Activated T-helper 1 cell treated with anti-CD3 and anti-CD28 coated beads, Interleukin-12 subunit alpha, Interleukin-12 subunit beta, Interleukin-2, Interleukin-4 antibody, amounts not matched to agents 30 ng/mL and 10 ng/mL and 1 ng/mL, durations not matched to agents 14 hours and 24 hours and 36 hours (primary cell): ENCODE data around the gene ASTN2. TPM values are rescaled to one million over a fixed set of nuclear protein-coding genes. Genes with fewer than 3 reads are reported as not detected.

ENCODE experiments used
- DNase-seq: peaks from one replicate; pipeline ENCODE4 v3.0.0; 2021; ENCODE audit warnings: low spot score
- H3K27ac Mint-ChIP-seq: one replicate; pipeline ENCODE4 v1.8.0; 2021; ENCODE audit warnings: mild to moderate bottlenecking, mixed read lengths
- H3K27me3 Mint-ChIP-seq: one replicate; pipeline ENCODE4 v1.8.0; 2022; ENCODE audit warnings: mild to moderate bottlenecking, moderate library complexity, mixed read lengths; ENCODE audit not compliant: insufficient read depth
- H3K36me3 Mint-ChIP-seq: one replicate; pipeline ENCODE4 v1.8.0; 2021; ENCODE audit warnings: low read depth, mixed read lengths
- H3K4me1 Mint-ChIP-seq: one replicate; pipeline ENCODE4 v1.8.0; 2021; ENCODE audit warnings: low read depth, mixed read lengths
- H3K4me3 Mint-ChIP-seq: one replicate; pipeline ENCODE4 v1.8.0; 2021; ENCODE audit warnings: mild to moderate bottlenecking, moderate library complexity, mixed read lengths
- H3K9me3 Mint-ChIP-seq: one replicate; pipeline ENCODE4 v1.8.0; 2021; ENCODE audit warnings: mixed read lengths
- intact Hi-C: fragments of 100-400 bp; cut with micrococcal nuclease; formaldehyde crosslinking; loops from one replicate; pipeline ENCODE4 v1.15.1; 2024
- total RNA-seq: library from RNA; stranded (reverse); gene quantifications from 2 replicates; pipeline ENCODE4 v1.2.3, GENCODE V29; 2022

Gene ASTN2
- total RNA-seq, 1 donor from 2014 or later = 3.3 TPM

GRCh38 chr9:116555119-116555518 lies 859.7 kb downstream of the ASTN2 start:
- DNase-seq = no peak
- H3K27ac Mint-ChIP-seq = no peak overlapping the region
- no peaks in the 10 kb centered on the region for H3K9me3 Mint-ChIP-seq
- intact Hi-C loops = no loop called here
- no peaks in the 10 kb centered on the region for H3K4me1 Mint-ChIP-seq
- no peak overlapping the region for H3K4me3 Mint-ChIP-seq
- no peaks in the 10 kb centered on the region for H3K27me3 Mint-ChIP-seq
- no peaks in the 10 kb centered on the region for H3K36me3 Mint-ChIP-seq

- no peaks in the 10 kb centered on the region for H3K4me1 Mint-ChIP-seq
Observed at GRCh38 chr9:116550696-116551436, 864.0 kb downstream of the ASTN2 start.

GRCh38 chr9:116549786-116550660 lies 864.8 kb downstream of the ASTN2 start:
- Mint-ChIP-seq H3K4me3 (no peak overlapping the region), H3K27me3 (no peaks in the 10 kb centered on the region), H3K4me1 (no peaks in the 10 kb centered on the region), H3K9me3 (no peaks in the 10 kb centered on the region), H3K27ac (no peak overlapping the region), H3K36me3 (no peaks in the 10 kb centered on the region)
- intact Hi-C loops = no loop called here
- DNase-seq = no peak

More at GRCh38 chr9:116550696-116551436, 864.0 kb downstream of the ASTN2 start:
- Mint-ChIP-seq H3K36me3 (no peaks in the 10 kb centered on the region), H3K4me3 (no peak overlapping the region), H3K27me3 (no peaks in the 10 kb centered on the region), H3K27ac (no peak overlapping the region), H3K9me3 (no peaks in the 10 kb centered on the region)
- intact Hi-C loops = no loop called here
- DNase-seq = no peak

- H3K27ac Mint-ChIP-seq = no peak overlapping the region
- no peaks in the 10 kb centered on the region for H3K4me1 Mint-ChIP-seq
- no peak for DNase-seq
- no peaks in the 10 kb centered on the region for H3K27me3 Mint-ChIP-seq
- intact Hi-C loops = no loop called here
- H3K9me3 Mint-ChIP-seq = no peaks in the 10 kb centered on the region
- no peak overlapping the region for H3K4me3 Mint-ChIP-seq
- H3K36me3 Mint-ChIP-seq = no peaks in the 10 kb centered on the region
Observed at GRCh38 chr9:116549061-116549664, 865.7 kb downstream of the ASTN2 start.

- intact Hi-C loops = no loop called here
- H3K36me3 Mint-ChIP-seq = no peaks in the 10 kb centered on the region
- no peaks in the 10 kb centered on the region for H3K9me3 Mint-ChIP-seq
- H3K27me3 Mint-ChIP-seq = no peaks in the 10 kb centered on the region
- DNase-seq = no peak
- H3K4me3 Mint-ChIP-seq = no peak overlapping the region
- H3K27ac Mint-ChIP-seq = no peak overlapping the region
- no peaks in the 10 kb centered on the region for H3K4me1 Mint-ChIP-seq
Observed at GRCh38 chr9:116547729-116548426, 867.0 kb downstream of the ASTN2 start.

GRCh38 chr9:116546711-116547581 lies 867.9 kb downstream of the ASTN2 start:
- no peaks in the 10 kb centered on the region for H3K4me1 Mint-ChIP-seq
- H3K36me3 Mint-ChIP-seq = no peaks in the 10 kb centered on the region
- intact Hi-C loops = no loop called here
- no peak overlapping the region for H3K27ac Mint-ChIP-seq
- H3K27me3 Mint-ChIP-seq = no peaks in the 10 kb centered on the region
- no peaks in the 10 kb centered on the region for H3K9me3 Mint-ChIP-seq
- DNase-seq = no peak
- H3K4me3 Mint-ChIP-seq = no peak overlapping the region

GRCh38 chr9:116544896-116545295 lies 870.0 kb downstream of the ASTN2 start:
- Mint-ChIP-seq H3K9me3 (no peaks in the 10 kb centered on the region), H3K27ac (no peak overlapping the region), H3K4me1 (no peaks in the 10 kb centered on the region), H3K36me3 (no peaks in the 10 kb centered on the region), H3K4me3 (no peak overlapping the region), H3K27me3 (no peaks in the 10 kb centered on the region)
- intact Hi-C loops = no loop called here
- no peak for DNase-seq

- no peaks in the 10 kb centered on the region for H3K27me3 Mint-ChIP-seq
- DNase-seq = no peak
- intact Hi-C loops = no loop called here
- no peaks in the 10 kb centered on the region for H3K36me3 Mint-ChIP-seq
- no peaks in the 10 kb centered on the region for H3K9me3 Mint-ChIP-seq
- H3K4me3 Mint-ChIP-seq = no peak overlapping the region
- H3K27ac Mint-ChIP-seq = no peak overlapping the region
- no peaks in the 10 kb centered on the region for H3K4me1 Mint-ChIP-seq
Observed at GRCh38 chr9:116543731-116544400, 871.0 kb downstream of the ASTN2 start.

- no peak for DNase-seq
- Mint-ChIP-seq H3K9me3 (peaks cover 10% of the 10 kb centered on the region), H3K27me3 (no peaks in the 10 kb centered on the region), H3K4me3 (no peak overlapping the region), H3K4me1 (no peaks in the 10 kb centered on the region), H3K27ac (no peak overlapping the region), H3K36me3 (no peaks in the 10 kb centered on the region)
- intact Hi-C loops = no loop called here
Observed at GRCh38 chr9:116541402-116541801, 873.5 kb downstream of the ASTN2 start.

- DNase-seq = no peak
- Mint-ChIP-seq H3K4me1 (no peaks in the 10 kb centered on the region), H3K36me3 (no peaks in the 10 kb centered on the region), H3K4me3 (no peak overlapping the region), H3K27ac (no peak overlapping the region), H3K9me3 (peaks cover 15% of the 10 kb centered on the region), H3K27me3 (no peaks in the 10 kb centered on the region)
- intact Hi-C loops = no loop called here
Observed at GRCh38 chr9:116539549-116539948, 875.3 kb downstream of the ASTN2 start.

- no peaks in the 10 kb centered on the region for H3K36me3 Mint-ChIP-seq
- H3K4me3 Mint-ChIP-seq = no peak overlapping the region
- no peak overlapping the region for H3K27ac Mint-ChIP-seq
- DNase-seq = no peak
- H3K27me3 Mint-ChIP-seq = no peaks in the 10 kb centered on the region
- H3K9me3 Mint-ChIP-seq = no peaks in the 10 kb centered on the region
- H3K4me1 Mint-ChIP-seq = no peaks in the 10 kb centered on the region
- intact Hi-C loops = no loop called here
Observed at GRCh38 chr9:116525611-116526010, 889.2 kb downstream of the ASTN2 start.
